Neural progenitor cell (in vitro differentiated cells): ENCODE results near the gene LAP3. TPM values are rescaled to one million over a fixed set of nuclear protein-coding genes. Genes with fewer than 3 reads are reported as not detected.

Experiments used
- DNase-seq: peaks from one replicate; pipeline ENCODE4 v3.0.0-alpha.2; 2016; ENCODE audit warnings: low spot score
- H2AFZ ChIP-seq: fragments of 200-600 bp; sonication (generic); replicated peaks from 2 replicates; pipeline ENCODE4 v1.6.1; 2016; ENCODE audit warnings: antibody characterized with exemption
- H3F3A ChIP-seq: fragments of 200-600 bp; sonication (generic); 2 replicates; pipeline ENCODE4 v1.6.1; 2016; ENCODE audit warnings: antibody characterized with exemption, low read depth
- H3K27ac ChIP-seq: fragments of 200-600 bp; sonication (generic); 2 replicates; pipeline ENCODE4 v1.5.1; 2016; ENCODE audit warnings: mild to moderate bottlenecking
- H3K27me3 ChIP-seq: fragments of 200-600 bp; sonication (generic); 2 replicates; pipeline ENCODE4 v1.6.1; 2016; ENCODE audit warnings: mild to moderate bottlenecking, moderate library complexity
- H3K36me3 ChIP-seq: fragments of 200-600 bp; sonication (generic); 2 replicates; pipeline ENCODE4 v1.5.1; 2016
- H3K4me1 ChIP-seq: fragments of 200-600 bp; sonication (generic); 2 replicates; pipeline ENCODE4 v1.6.1; 2016; ENCODE audit warnings: mixed run types
- H3K4me2 ChIP-seq: fragments of 200-600 bp; sonication (generic); 2 replicates; pipeline ENCODE4 v1.6.1; 2016
- H3K4me3 ChIP-seq: fragments of 200-600 bp; sonication (generic); 2 replicates; pipeline ENCODE4 v1.5.1; 2016
- H3K79me2 ChIP-seq: fragments of 200-600 bp; sonication (generic); 2 replicates; pipeline ENCODE4 v1.6.1; 2016; ENCODE audit warnings: low read depth
- H3K9ac ChIP-seq: fragments of 200-600 bp; sonication (generic); 2 replicates; pipeline ENCODE4 v1.6.1; 2016
- H3K9me3 ChIP-seq: fragments of 200-600 bp; sonication (generic); 2 replicates; pipeline ENCODE4 v1.5.1; 2016; ENCODE audit warnings: low read depth
- H4K20me1 ChIP-seq: fragments of 200-600 bp; sonication (generic); 2 replicates; pipeline ENCODE4 v1.6.1; 2016; ENCODE audit warnings: low read depth
- H3K27ac Mint-ChIP-seq: 3 replicates; pipeline ENCODE4 v1.8.0; 2021; ENCODE audit warnings: mixed read lengths
- H3K27me3 Mint-ChIP-seq: 2 replicates; pipeline ENCODE4 v1.8.0; 2022; ENCODE audit warnings: low read depth, mild to moderate bottlenecking, inconsistent platforms, moderate library complexity, mixed read lengths; ENCODE audit not compliant: insufficient read depth
- H3K36me3 Mint-ChIP-seq: 3 replicates; pipeline ENCODE4 v1.8.0; 2021; ENCODE audit warnings: mixed read lengths
- H3K4me1 Mint-ChIP-seq: 3 replicates; pipeline ENCODE4 v1.8.0; 2021; ENCODE audit warnings: mixed read lengths
- H3K4me3 Mint-ChIP-seq: 3 replicates; pipeline ENCODE4 v1.8.0; 2021; ENCODE audit warnings: mild to moderate bottlenecking, moderate library complexity, mixed read lengths
- H3K9me3 Mint-ChIP-seq: 3 replicates; pipeline ENCODE4 v1.8.0; 2020; ENCODE audit warnings: mixed read lengths
- EZH2 ChIP-seq: fragments of 200-600 bp; sonication (generic); IDR thresholded peaks from 2 replicates; pipeline ENCODE4 v1.6.1; 2017; ENCODE audit warnings: antibody characterized with exemption, mild to moderate bottlenecking, moderate library complexity
- EZH2phosphoT487 ChIP-seq: fragments of 200-600 bp; sonication (generic); IDR thresholded peaks from 2 replicates; pipeline ENCODE4 v1.6.1; 2017; ENCODE audit warnings: antibody characterized with exemption
- total RNA-seq: library from RNA; depleted of rRNA; stranded (reverse); fragments of >200 nt; gene quantifications from 2 replicates; pipeline ENCODE4 v1.2.3, GENCODE V29; 2015; ENCODE audit warnings: low replicate concordance
- TF ChIP-seq, protein P1 (sequence below): fragments of 200-600 bp; sonication (generic); IDR thresholded peaks from 2 replicates; pipeline ENCODE4 v1.5.1; 2017; ENCODE audit warnings: antibody characterized with exemption, mild to moderate bottlenecking

The LAP3 gene
- total RNA-seq, 1 donor from 2014 or later, result 58.3 TPM

DNA sequence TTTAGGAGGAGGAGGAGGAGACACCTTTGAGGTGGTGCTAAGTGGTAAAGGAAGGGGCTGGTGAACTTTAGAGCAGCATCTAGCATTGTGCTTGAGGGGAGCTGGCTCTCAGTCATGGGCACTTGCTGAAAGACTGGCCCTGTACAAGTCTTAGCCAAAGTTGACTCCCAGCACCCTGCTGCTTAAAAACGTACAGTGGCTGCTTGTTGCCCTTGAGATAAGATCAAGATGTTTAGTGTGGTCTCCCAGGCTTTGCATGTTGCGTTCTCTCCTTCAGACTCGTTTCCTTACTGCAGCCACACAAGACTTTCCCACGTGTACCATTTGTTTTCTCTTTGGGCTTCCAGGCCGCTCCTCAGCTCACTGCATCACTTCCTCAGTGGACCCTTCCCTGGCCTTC is 39.3 kb downstream of the LAP3 start:
- Histone ChIP-seq H3K4me1 (no peaks in the 10 kb centered on the region), H3K4me3 (peak overlapping the region; percentile 86), H2AFZ (no peak overlapping the region), H3K4me2 (peak overlapping the region; percentile 90), H3K9me3 (no peaks in the 10 kb centered on the region), H3K9ac (no peak overlapping the region), H3K79me2 (peaks cover 61% of the 10 kb centered on the region), H3K27ac (no peak overlapping the region), H3K27me3 (no peaks in the 10 kb centered on the region), H3K36me3 (no peaks in the 10 kb centered on the region), H4K20me1 (peaks cover 56% of the 10 kb centered on the region), H3F3A (no peaks in the 10 kb centered on the region)
- TF ChIP-seq EZH2phosphoT487, result no peak
- TF ChIP-seq, protein P1, sequence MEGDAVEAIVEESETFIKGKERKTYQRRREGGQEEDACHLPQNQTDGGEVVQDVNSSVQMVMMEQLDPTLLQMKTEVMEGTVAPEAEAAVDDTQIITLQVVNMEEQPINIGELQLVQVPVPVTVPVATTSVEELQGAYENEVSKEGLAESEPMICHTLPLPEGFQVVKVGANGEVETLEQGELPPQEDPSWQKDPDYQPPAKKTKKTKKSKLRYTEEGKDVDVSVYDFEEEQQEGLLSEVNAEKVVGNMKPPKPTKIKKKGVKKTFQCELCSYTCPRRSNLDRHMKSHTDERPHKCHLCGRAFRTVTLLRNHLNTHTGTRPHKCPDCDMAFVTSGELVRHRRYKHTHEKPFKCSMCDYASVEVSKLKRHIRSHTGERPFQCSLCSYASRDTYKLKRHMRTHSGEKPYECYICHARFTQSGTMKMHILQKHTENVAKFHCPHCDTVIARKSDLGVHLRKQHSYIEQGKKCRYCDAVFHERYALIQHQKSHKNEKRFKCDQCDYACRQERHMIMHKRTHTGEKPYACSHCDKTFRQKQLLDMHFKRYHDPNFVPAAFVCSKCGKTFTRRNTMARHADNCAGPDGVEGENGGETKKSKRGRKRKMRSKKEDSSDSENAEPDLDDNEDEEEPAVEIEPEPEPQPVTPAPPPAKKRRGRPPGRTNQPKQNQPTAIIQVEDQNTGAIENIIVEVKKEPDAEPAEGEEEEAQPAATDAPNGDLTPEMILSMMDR, result no peak
- no peak for TF ChIP-seq EZH2
- Mint-ChIP-seq H3K36me3 (peaks cover 17% of the 10 kb centered on the region), H3K4me3 (peak overlapping the region; percentile 82), H3K4me1 (peaks cover 21% of the 10 kb centered on the region), H3K9me3 (no peaks in the 10 kb centered on the region), H3K27me3 (no peaks in the 10 kb centered on the region), H3K27ac (no peak overlapping the region)
- DNase-seq, result no peak

DNA sequence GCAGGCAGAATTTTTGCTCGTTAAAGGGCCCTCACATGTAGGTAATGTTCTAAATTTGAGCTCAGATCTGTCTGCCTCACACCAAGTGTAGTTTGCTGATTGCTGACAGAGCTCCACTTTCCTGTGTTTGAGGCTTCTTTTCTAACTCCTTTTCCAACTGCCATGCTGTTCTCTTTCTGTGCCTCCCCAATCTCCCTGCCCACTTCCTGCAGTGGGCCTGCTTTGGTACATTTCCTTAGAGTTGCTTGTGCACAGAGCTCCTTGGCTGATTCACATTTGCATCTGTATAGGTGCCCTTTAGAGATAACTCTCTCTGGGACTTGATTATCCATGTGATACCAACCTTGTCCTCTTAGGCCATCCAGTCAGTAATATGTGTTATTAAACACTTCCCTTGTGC is 41.9 kb downstream of the LAP3 start:
- Histone ChIP-seq H3K27me3 (no peaks in the 10 kb centered on the region), H3F3A (no peaks in the 10 kb centered on the region), H3K4me2 (no peak overlapping the region), H3K9me3 (no peaks in the 10 kb centered on the region), H4K20me1 (peaks cover 58% of the 10 kb centered on the region), H3K4me1 (no peaks in the 10 kb centered on the region), H3K27ac (no peak overlapping the region), H3K36me3 (peaks cover 8% of the 10 kb centered on the region), H3K79me2 (peaks cover 61% of the 10 kb centered on the region), H2AFZ (no peak overlapping the region), H3K9ac (no peak overlapping the region), H3K4me3 (no peak overlapping the region)
- TF ChIP-seq EZH2phosphoT487 (no peak), EZH2 (no peak)
- TF ChIP-seq, protein P1, result no peak
- H3K9me3 Mint-ChIP-seq, result no peaks in the 10 kb centered on the region
- H3K36me3 Mint-ChIP-seq, result peaks cover 33% of the 10 kb centered on the region
- no peak overlapping the region for H3K4me3 Mint-ChIP-seq
- H3K4me1 Mint-ChIP-seq, result peaks cover 19% of the 10 kb centered on the region
- H3K27ac Mint-ChIP-seq, result no peak overlapping the region
- no peaks in the 10 kb centered on the region for H3K27me3 Mint-ChIP-seq
- no peak for DNase-seq

DNA sequence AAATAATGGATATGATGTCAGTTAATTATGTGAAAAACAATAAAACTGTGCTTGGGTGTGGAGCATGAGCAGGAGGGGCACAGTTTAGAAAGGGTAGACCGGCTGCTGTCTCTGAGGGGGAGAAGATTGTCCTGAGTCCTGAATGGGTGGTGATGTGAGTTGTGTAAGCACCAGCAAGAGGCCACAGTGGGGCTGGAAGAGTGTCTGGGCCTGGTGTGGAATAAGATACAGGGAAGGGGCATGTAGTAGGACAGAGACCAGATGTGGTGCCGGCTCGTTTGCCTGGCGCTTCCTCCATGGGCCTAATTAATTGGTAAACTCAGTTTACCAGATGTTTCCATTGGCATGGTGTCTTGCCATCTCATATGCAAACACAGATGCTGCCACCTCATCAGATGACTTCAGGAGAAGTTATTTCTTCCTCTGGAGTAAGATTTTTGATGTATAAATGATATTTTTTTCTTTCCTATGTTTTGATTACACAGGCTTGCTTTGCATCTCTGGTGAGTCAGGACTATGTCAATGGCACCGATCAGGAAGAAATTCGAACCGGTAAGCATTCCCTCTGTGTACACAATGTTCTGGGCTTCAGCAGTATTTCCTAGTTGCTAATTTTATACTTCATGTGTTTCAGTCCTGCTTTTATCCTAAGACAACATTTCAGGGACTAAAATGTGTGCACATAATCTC is 42.6 kb downstream of the LAP3 start:
- Histone ChIP-seq H3K9me3 (no peaks in the 10 kb centered on the region), H3K27me3 (no peaks in the 10 kb centered on the region), H4K20me1 (peaks cover 58% of the 10 kb centered on the region), H3K79me2 (peaks cover 65% of the 10 kb centered on the region), H3K36me3 (peaks cover 8% of the 10 kb centered on the region), H3K9ac (no peak overlapping the region), H3K4me1 (no peaks in the 10 kb centered on the region), H3K4me2 (no peak overlapping the region), H2AFZ (no peak overlapping the region), H3F3A (no peaks in the 10 kb centered on the region), H3K4me3 (no peak overlapping the region), H3K27ac (no peak overlapping the region)
- Mint-ChIP-seq H3K4me3 (no peak overlapping the region), H3K27me3 (no peaks in the 10 kb centered on the region), H3K4me1 (peaks cover 17% of the 10 kb centered on the region), H3K9me3 (no peaks in the 10 kb centered on the region), H3K36me3 (peaks cover 39% of the 10 kb centered on the region), H3K27ac (no peak overlapping the region)
- TF ChIP-seq EZH2, result no peak
- no peak for DNase-seq

DNA sequence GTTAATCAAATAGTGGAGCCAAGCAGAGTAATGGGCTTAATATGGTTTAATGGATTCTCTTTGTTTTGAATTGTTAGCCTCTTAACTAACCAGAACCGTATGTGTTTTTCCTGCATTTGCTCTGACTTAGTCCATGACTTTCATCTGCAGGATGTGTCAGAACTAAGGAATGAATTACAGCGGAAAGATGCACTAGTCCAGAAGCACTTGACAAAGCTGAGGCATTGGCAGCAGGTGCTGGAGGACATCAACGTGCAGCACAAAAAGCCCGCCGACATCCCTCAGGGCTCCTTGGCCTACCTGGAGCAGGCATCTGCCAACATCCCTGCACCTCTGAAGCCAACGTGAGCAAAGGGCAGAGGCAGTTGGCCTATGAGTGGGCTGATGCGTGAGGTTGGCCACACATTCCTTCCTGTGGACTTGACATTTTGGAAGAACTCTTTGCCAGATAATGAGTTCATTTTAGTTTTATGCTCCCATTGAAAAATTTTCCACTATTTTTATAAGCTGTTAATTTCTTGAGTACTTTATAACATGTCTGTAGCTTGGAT is 46.5 kb downstream of the LAP3 start:
- peaks cover 36% of the 10 kb centered on the region for H3K79me2 ChIP-seq
- no peaks in the 10 kb centered on the region for H3F3A ChIP-seq
- peaks cover 4% of the 10 kb centered on the region for H3K4me1 Mint-ChIP-seq
- H3K4me2 ChIP-seq, result no peak overlapping the region
- H4K20me1 ChIP-seq, result peaks cover 27% of the 10 kb centered on the region
- DNase-seq, result no peak
- no peaks in the 10 kb centered on the region for H3K4me1 ChIP-seq
- no peak overlapping the region for H2AFZ ChIP-seq
- H3K27ac Mint-ChIP-seq, result no peak overlapping the region
- H3K9me3 Mint-ChIP-seq, result no peaks in the 10 kb centered on the region
- no peaks in the 10 kb centered on the region for H3K9me3 ChIP-seq
- H3K9ac ChIP-seq, result no peak overlapping the region
- peaks cover 49% of the 10 kb centered on the region for H3K36me3 Mint-ChIP-seq
- H3K4me3 Mint-ChIP-seq, result no peak overlapping the region
- no peak overlapping the region for H3K4me3 ChIP-seq
- TF ChIP-seq, protein P1, result no peak
- TF ChIP-seq EZH2 (no peak), EZH2phosphoT487 (no peak)
- peaks cover 14% of the 10 kb centered on the region for H3K36me3 ChIP-seq
- H3K27me3 ChIP-seq, result no peaks in the 10 kb centered on the region
- H3K27me3 Mint-ChIP-seq, result peaks cover 3% of the 10 kb centered on the region
- H3K27ac ChIP-seq, result no peak overlapping the region
